ENCODE results near the gene ESRRA. TPM values are rescaled to one million over a fixed set of nuclear protein-coding genes. Genes with fewer than 3 reads are reported as not detected.

Gene ESRRA
- total RNA-seq (2014; rRNA removed) = 111 and 114 TPM in 2 replicates
- percentile 76 among the genes with signal in this experiment for Bru-seq, nascent RNA
- BruChase-seq, experiment 1, labeled RNA remaining after a 6-hour chase = percentile 92 among the genes with signal in this experiment
- BruChase-seq, experiment 2, labeled RNA remaining after a 2-hour chase = percentile 88 among the genes with signal in this experiment
- long read RNA-seq, transcript ESRRA-203 (7 exons, 2,218 nt) = minor isoform, 24 of 405 reads
- long read RNA-seq, transcript ESRRA-201 (7 exons, 2,215 nt) = major isoform, 289 of 405 reads
- long read RNA-seq, transcript ESRRA-202 (7 exons, 2,283 nt) = minor isoform, 9 of 405 reads
- long read RNA-seq, partial matches to known transcripts = 55 of 405 reads
- long read RNA-seq, other reads (novel, unspliced or antisense) = 28 of 405 reads

- Histone ChIP-seq H3K9me2 (replicated peaks; ENCODE audit: low read length) (no peaks in the 10 kb centered on the region), H3K9ac (ENCODE audit: low read length) (peak within 1 kb of the TSS; percentile 88), H3K36me3 (ENCODE audit: low read depth, low read length) (no peaks in the 10 kb centered on the region), H3K9me3 (ENCODE audit: low read length) (no peaks in the 10 kb centered on the region), H3K4me3 (ENCODE audit: low read length) (peak within 1 kb of the TSS; percentile 81), H3K4me2 (ENCODE audit: low read length) (peak within 1 kb of the TSS; percentile 92), H3K27ac (ENCODE audit: low read length) (peak within 1 kb of the TSS; percentile 85), H4K20me1 (ENCODE audit: low read length) (no peaks in the 10 kb centered on the region), H3K27me3 (ENCODE audit: low read length) (peaks cover 5% of the 10 kb centered on the region), H3F3A (ENCODE audit: low read length, unreplicated experiment) (no peaks in the 10 kb centered on the region), H2AFZ (ENCODE audit: low read length) (peak within 1 kb of the TSS; percentile 86), H3K79me2 (ENCODE audit: low read length) (peaks cover 35% of the 10 kb centered on the region), H3K4me1 (ENCODE audit: insufficient read depth, low read length) (peaks cover 28% of the 10 kb centered on the region)
- CTCF ChIA-PET = interaction anchor here (0.6 to 2.0 kb wide), 10 partner anchors 13 to 970 kb away, joined by 3 to 20 read pairs (median 9); partner anchors contain the start of genes PRDX5 and TRMT112
- no peak for TF ChIP-seq EZH2phosphoT487 (IDR thresholded peaks at IDR 0.05; ENCODE audit: borderline replicate concordance, low read length)
- TF ChIP-seq EZH2 (IDR thresholded peaks at IDR 0.05; ENCODE audit: low read length, unreplicated experiment) = no peak
- TF ChIP-seq, protein P1, sequence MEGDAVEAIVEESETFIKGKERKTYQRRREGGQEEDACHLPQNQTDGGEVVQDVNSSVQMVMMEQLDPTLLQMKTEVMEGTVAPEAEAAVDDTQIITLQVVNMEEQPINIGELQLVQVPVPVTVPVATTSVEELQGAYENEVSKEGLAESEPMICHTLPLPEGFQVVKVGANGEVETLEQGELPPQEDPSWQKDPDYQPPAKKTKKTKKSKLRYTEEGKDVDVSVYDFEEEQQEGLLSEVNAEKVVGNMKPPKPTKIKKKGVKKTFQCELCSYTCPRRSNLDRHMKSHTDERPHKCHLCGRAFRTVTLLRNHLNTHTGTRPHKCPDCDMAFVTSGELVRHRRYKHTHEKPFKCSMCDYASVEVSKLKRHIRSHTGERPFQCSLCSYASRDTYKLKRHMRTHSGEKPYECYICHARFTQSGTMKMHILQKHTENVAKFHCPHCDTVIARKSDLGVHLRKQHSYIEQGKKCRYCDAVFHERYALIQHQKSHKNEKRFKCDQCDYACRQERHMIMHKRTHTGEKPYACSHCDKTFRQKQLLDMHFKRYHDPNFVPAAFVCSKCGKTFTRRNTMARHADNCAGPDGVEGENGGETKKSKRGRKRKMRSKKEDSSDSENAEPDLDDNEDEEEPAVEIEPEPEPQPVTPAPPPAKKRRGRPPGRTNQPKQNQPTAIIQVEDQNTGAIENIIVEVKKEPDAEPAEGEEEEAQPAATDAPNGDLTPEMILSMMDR (conservative IDR thresholded peaks at IDR 0.05; ENCODE audit: low read depth, low read length) = no peak
- intact Hi-C loops (cut with micrococcal nuclease) = loop anchor here (1.0 to 2.0 kb wide), 6 partner anchors 12 to 119 kb away; partner anchors contain the start of genes FKBP2, STIP1 and TRMT112
- ATAC-seq (peak; percentile 70), DNase-seq (peak; percentile 100)
- POLR2A ChIA-PET (ENCODE audit: unreplicated experiment) = interaction anchor here (0.6 to 1.6 kb wide), 2 partner anchors 12 to 50 kb away, joined by 20 to 27 read pairs; partner anchors contain the start of genes PRDX5 and TRMT112
- BruUV-seq (replicated peaks) = no TSS peak
Measured at GRCh38 chr11:64305075-64305690, at the start of gene ESRRA. Gene ESRRA, plus strand, starts transcription at chr11:64305524. Its CDS starts 1,656 bp downstream, at chr11:64307180.

GRCh38 chr11:64256300-64256699, 49.0 kb upstream of the ESRRA start:
- Histone ChIP-seq H3K27ac (ENCODE audit: low read length) (no peak overlapping the region), H3K4me1 (ENCODE audit: insufficient read depth, low read length) (peaks cover 19% of the 10 kb centered on the region), H3K9ac (ENCODE audit: low read length) (no peak overlapping the region), H3K9me3 (ENCODE audit: low read length) (no peaks in the 10 kb centered on the region), H4K20me1 (ENCODE audit: low read length) (peaks cover 3% of the 10 kb centered on the region; the same call in 1 of the 2 replicates), H3K27me3 (ENCODE audit: low read length) (no peaks in the 10 kb centered on the region), H3K4me3 (ENCODE audit: low read length) (no peak overlapping the region), H3F3A (ENCODE audit: low read length, unreplicated experiment) (no peaks in the 10 kb centered on the region), H3K4me2 (ENCODE audit: low read length) (no peak overlapping the region), H3K9me2 (replicated peaks; ENCODE audit: low read length) (no peaks in the 10 kb centered on the region), H2AFZ (ENCODE audit: low read length) (no peak overlapping the region), H3K36me3 (ENCODE audit: low read depth, low read length) (peaks cover 38% of the 10 kb centered on the region), H3K79me2 (ENCODE audit: low read length) (peaks cover 25% of the 10 kb centered on the region)
- POLR2A ChIA-PET (ENCODE audit: unreplicated experiment) = no interaction called here
- BruUV-seq (replicated peaks) = no TSS peak
- DNase-seq = no peak
- no peak for TF ChIP-seq EZH2phosphoT487 (IDR thresholded peaks at IDR 0.05; ENCODE audit: borderline replicate concordance, low read length)
- TF ChIP-seq, protein P1 (conservative IDR thresholded peaks at IDR 0.05; ENCODE audit: low read depth, low read length) = no peak
- TF ChIP-seq EZH2 (IDR thresholded peaks at IDR 0.05; ENCODE audit: low read length, unreplicated experiment) = no peak
- CTCF ChIA-PET = no interaction called here
- ATAC-seq = no peak
- intact Hi-C loops (cut with micrococcal nuclease) = no loop called here
